GM12878 (cell line): ENCODE data around the gene NHERF1. TPM values are rescaled to one million over a fixed set of nuclear protein-coding genes. Genes with fewer than 3 reads are reported as not detected.

ENCODE experiments used
- JUNB ChIP-seq: IDR thresholded peaks from 2 replicates; pipeline ENCODE4 v1.6.1; 2016; ENCODE audit warnings: antibody characterized with exemption, mild to moderate bottlenecking
- NFYA ChIP-seq: IDR thresholded peaks from 2 replicates; pipeline ENCODE4 v1.6.1; 2011; ENCODE audit warnings: low read depth, mild to moderate bottlenecking, low read length, improper control_type of control experiment, borderline replicate concordance
- NR2C2 ChIP-seq: IDR thresholded peaks from 2 replicates; pipeline ENCODE4 v1.6.1; 2011; ENCODE audit warnings: borderline replicate concordance, low read depth; ENCODE audit not compliant: control insufficient read depth, insufficient read length
- PAX8 ChIP-seq: fragments of 450-650 bp; IDR thresholded peaks from 2 replicates; pipeline ENCODE4 v1.6.1; 2017; ENCODE audit warnings: mild to moderate bottlenecking, moderate library complexity
- POU2F2 ChIP-seq: IDR thresholded peaks from 3 replicates; pipeline ENCODE4 v1.6.1; 2011; ENCODE audit warnings: low read depth, mild to moderate bottlenecking, low read length, borderline replicate concordance
- SMC3 ChIP-seq: IDR thresholded peaks from 2 replicates; pipeline ENCODE4 v1.6.1; 2011; ENCODE audit warnings: low read length, improper control_type of control experiment, borderline replicate concordance
- TCF7 ChIP-seq: IDR thresholded peaks from 2 replicates; pipeline ENCODE4 v1.6.1; 2014; ENCODE audit warnings: antibody characterized with exemption, borderline replicate concordance
- YY1 ChIP-seq: IDR thresholded peaks from 2 replicates; pipeline ENCODE4 v1.6.1; 2011; ENCODE audit warnings: low read depth, mild to moderate bottlenecking, low read length
- ZBED1 ChIP-seq: IDR thresholded peaks from 2 replicates; pipeline ENCODE4 v1.6.1; 2016; ENCODE audit warnings: borderline replicate concordance
- ZNF274 ChIP-seq: IDR thresholded peaks from one replicate; pipeline ENCODE4 v1.8.0; 2011; ENCODE audit not compliant: insufficient read length, insufficient read depth
- polyA plus RNA-seq, 11 experiments: library from polyadenylated mRNA; depleted of rRNA in 4 of 11; unstranded in 6 of 11; stranded (reverse) in 5 of 11; fragments of >200 nt; fragmentation: Nextera tagmentation in 4 of 11; fragmentation: Illumina TruSeq in 1 of 11; extraction: Ambion mirVana in 4 of 11; extraction: Trizol in 1 of 11; gene quantifications; 1 replicate in 1 of 11; 2 replicates in 10 of 11; pipeline versions ENCODE4 v1.2.1 to v1.2.3, GENCODE V29; 2011 to 2016; ENCODE audit warnings: inconsistent platforms in 2 of 11, missing spikeins in 2 of 11, low read depth in 1 of 11
- total RNA-seq, 4 experiments: library from RNA; depleted of rRNA in 3 of 4; stranded (reverse); fragments of >200 nt in 3 of 4; fragmentation: Illumina TruSeq in 1 of 4; extraction: Trizol in 1 of 4; gene quantifications; 2 replicates each; pipeline versions ENCODE4 v1.2.1 to v1.2.3, GENCODE V29; 2013 to 2021
- TF ChIP-seq, protein P1 (sequence below): fragments of 450-650 bp; IDR thresholded peaks from 2 replicates; pipeline ENCODE4 v1.6.1; 2017; ENCODE audit warnings: mild to moderate bottlenecking, moderate library complexity

Gene NHERF1
- total and polyA plus RNA-seq, 10 of the 15 experiments (the other 5 are each of a cell fraction or from before 2014, with no cell fraction given), result 13.4 to 61.6 (median 39.0) TPM

- TF ChIP-seq, protein P1, sequence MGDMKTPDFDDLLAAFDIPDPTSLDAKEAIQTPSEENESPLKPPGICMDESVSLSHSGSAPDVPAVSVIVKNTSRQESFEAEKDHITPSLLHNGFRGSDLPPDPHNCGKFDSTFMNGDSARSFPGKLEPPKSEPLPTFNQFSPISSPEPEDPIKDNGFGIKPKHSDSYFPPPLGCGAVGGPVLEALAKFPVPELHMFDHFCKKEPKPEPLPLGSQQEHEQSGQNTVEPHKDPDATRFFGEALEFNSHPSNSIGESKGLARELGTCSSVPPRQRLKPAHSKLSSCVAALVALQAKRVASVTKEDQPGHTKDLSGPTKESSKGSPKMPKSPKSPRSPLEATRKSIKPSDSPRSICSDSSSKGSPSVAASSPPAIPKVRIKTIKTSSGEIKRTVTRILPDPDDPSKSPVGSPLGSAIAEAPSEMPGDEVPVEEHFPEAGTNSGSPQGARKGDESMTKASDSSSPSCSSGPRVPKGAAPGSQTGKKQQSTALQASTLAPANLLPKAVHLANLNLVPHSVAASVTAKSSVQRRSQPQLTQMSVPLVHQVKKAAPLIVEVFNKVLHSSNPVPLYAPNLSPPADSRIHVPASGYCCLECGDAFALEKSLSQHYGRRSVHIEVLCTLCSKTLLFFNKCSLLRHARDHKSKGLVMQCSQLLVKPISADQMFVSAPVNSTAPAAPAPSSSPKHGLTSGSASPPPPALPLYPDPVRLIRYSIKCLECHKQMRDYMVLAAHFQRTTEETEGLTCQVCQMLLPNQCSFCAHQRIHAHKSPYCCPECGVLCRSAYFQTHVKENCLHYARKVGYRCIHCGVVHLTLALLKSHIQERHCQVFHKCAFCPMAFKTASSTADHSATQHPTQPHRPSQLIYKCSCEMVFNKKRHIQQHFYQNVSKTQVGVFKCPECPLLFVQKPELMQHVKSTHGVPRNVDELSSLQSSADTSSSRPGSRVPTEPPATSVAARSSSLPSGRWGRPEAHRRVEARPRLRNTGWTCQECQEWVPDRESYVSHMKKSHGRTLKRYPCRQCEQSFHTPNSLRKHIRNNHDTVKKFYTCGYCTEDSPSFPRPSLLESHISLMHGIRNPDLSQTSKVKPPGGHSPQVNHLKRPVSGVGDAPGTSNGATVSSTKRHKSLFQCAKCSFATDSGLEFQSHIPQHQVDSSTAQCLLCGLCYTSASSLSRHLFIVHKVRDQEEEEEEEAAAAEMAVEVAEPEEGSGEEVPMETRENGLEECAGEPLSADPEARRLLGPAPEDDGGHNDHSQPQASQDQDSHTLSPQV, result no peak
- TF ChIP-seq TCF7, result no peak
- 0 out of 3 replicates have a peak, but pooled peaks have one; percentile 10 for TF ChIP-seq POU2F2
- TF ChIP-seq PAX8, result no peak
- TF ChIP-seq JUNB, result no peak
- TF ChIP-seq NR2C2, result no peak
- no peak for TF ChIP-seq SMC3
- TF ChIP-seq ZNF274, result no peak
- no peak for TF ChIP-seq ZBED1
- TF ChIP-seq YY1, result peak; percentile 84
- TF ChIP-seq NFYA, result no peak
Measured at GRCh38 chr17:74776044-74776962, 27.9 kb downstream of the NHERF1 start, which contains the start of gene NAT9 (continued).
